ENCODE results near the gene GMNN.

DNA sequence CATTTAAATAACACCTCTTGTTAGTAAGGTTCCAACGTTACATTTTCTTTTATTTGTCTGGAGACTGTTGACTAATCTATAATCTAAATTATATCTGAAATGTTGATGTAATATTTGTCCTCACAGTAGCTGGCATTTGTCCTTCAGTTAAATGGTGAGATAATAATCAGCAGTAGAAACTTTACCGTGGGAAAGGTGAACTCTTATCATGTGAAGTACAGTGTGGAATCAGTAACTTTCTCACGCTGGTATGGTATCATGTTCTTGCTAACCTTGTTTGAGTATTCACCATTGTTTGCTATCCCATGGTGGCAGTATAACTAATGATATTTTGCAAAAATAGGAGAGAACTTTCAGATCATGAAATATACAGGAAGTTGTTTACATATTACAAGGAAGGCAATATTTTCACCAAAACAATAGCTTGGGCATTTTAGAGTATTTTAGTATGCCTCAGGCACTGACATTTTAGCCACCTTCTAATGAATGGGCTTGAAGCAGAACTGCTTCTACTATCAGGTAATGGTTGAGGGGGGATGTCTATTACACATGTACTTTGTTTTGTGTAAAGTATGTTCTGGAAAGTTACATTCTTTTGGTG is 4.8 kb downstream of the GMNN start:
- TF ChIP-seq, protein P1, sequence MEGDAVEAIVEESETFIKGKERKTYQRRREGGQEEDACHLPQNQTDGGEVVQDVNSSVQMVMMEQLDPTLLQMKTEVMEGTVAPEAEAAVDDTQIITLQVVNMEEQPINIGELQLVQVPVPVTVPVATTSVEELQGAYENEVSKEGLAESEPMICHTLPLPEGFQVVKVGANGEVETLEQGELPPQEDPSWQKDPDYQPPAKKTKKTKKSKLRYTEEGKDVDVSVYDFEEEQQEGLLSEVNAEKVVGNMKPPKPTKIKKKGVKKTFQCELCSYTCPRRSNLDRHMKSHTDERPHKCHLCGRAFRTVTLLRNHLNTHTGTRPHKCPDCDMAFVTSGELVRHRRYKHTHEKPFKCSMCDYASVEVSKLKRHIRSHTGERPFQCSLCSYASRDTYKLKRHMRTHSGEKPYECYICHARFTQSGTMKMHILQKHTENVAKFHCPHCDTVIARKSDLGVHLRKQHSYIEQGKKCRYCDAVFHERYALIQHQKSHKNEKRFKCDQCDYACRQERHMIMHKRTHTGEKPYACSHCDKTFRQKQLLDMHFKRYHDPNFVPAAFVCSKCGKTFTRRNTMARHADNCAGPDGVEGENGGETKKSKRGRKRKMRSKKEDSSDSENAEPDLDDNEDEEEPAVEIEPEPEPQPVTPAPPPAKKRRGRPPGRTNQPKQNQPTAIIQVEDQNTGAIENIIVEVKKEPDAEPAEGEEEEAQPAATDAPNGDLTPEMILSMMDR (conservative IDR thresholded peaks at IDR 0.05; ENCODE audit: low read depth in 2 of 2) = no peak
- no peak for TF ChIP-seq POLR2AphosphoS5 (IDR thresholded peaks at IDR 0.05; ENCODE audit: low read depth)
- TF ChIP-seq EZH2phosphoT487 (IDR thresholded peaks at IDR 0.05; ENCODE audit: unreplicated experiment) = no peak
- TF ChIP-seq EZH2 (IDR thresholded peaks at IDR 0.05; ENCODE audit: low read depth, unreplicated experiment) = no peak
- TF ChIP-seq STAT1 (IDR thresholded peaks at IDR 0.05; ENCODE audit: unreplicated experiment) = no peak
- TF ChIP-seq, protein P2, sequence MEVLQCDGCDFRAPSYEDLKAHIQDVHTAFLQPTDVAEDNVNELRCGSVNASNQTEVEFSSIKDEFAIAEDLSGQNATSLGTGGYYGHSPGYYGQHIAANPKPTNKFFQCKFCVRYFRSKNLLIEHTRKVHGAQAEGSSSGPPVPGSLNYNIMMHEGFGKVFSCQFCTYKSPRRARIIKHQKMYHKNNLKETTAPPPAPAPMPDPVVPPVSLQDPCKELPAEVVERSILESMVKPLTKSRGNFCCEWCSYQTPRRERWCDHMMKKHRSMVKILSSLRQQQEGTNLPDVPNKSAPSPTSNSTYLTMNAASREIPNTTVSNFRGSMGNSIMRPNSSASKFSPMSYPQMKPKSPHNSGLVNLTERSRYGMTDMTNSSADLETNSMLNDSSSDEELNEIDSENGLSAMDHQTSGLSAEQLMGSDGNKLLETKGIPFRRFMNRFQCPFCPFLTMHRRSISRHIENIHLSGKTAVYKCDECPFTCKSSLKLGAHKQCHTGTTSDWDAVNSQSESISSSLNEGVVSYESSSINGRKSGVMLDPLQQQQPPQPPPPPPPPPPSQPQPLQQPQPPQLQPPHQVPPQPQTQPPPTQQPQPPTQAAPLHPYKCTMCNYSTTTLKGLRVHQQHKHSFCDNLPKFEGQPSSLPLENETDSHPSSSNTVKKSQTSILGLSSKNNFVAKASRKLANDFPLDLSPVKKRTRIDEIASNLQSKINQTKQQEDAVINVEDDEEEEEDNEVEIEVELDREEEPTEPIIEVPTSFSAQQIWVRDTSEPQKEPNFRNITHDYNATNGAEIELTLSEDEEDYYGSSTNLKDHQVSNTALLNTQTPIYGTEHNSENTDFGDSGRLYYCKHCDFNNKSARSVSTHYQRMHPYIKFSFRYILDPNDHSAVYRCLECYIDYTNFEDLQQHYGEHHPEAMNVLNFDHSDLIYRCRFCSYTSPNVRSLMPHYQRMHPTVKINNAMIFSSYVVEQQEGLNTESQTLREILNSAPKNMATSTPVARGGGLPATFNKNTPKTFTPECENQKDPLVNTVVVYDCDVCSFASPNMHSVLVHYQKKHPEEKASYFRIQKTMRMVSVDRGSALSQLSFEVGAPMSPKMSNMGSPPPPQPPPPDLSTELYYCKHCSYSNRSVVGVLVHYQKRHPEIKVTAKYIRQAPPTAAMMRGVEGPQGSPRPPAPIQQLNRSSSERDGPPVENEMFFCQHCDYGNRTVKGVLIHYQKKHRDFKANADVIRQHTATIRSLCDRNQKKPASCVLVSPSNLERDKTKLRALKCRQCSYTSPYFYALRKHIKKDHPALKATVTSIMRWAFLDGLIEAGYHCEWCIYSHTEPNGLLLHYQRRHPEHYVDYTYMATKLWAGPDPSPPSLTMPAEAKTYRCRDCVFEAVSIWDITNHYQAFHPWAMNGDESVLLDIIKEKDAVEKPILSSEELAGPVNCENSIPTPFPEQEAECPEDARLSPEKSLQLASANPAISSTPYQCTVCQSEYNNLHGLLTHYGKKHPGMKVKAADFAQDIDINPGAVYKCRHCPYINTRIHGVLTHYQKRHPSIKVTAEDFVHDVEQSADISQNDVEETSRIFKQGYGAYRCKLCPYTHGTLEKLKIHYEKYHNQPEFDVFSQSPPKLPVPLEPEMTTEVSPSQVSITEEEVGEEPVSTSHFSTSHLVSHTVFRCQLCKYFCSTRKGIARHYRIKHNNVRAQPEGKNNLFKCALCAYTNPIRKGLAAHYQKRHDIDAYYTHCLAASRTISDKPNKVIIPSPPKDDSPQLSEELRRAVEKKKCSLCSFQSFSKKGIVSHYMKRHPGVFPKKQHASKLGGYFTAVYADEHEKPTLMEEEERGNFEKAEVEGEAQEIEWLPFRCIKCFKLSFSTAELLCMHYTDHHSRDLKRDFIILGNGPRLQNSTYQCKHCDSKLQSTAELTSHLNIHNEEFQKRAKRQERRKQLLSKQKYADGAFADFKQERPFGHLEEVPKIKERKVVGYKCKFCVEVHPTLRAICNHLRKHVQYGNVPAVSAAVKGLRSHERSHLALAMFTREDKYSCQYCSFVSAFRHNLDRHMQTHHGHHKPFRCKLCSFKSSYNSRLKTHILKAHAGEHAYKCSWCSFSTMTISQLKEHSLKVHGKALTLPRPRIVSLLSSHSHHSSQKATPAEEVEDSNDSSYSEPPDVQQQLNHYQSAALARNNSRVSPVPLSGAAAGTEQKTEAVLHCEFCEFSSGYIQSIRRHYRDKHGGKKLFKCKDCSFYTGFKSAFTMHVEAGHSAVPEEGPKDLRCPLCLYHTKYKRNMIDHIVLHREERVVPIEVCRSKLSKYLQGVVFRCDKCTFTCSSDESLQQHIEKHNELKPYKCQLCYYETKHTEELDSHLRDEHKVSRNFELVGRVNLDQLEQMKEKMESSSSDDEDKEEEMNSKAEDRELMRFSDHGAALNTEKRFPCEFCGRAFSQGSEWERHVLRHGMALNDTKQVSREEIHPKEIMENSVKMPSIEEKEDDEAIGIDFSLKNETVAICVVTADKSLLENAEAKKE (CRISPR knock-in tag; IDR thresholded peaks at IDR 0.05) = no peak
- TF ChIP-seq CREB1 (CRISPR knock-in tag; IDR thresholded peaks at IDR 0.05; ENCODE audit: low read depth) = no peak
- TF ChIP-seq, protein P3, sequence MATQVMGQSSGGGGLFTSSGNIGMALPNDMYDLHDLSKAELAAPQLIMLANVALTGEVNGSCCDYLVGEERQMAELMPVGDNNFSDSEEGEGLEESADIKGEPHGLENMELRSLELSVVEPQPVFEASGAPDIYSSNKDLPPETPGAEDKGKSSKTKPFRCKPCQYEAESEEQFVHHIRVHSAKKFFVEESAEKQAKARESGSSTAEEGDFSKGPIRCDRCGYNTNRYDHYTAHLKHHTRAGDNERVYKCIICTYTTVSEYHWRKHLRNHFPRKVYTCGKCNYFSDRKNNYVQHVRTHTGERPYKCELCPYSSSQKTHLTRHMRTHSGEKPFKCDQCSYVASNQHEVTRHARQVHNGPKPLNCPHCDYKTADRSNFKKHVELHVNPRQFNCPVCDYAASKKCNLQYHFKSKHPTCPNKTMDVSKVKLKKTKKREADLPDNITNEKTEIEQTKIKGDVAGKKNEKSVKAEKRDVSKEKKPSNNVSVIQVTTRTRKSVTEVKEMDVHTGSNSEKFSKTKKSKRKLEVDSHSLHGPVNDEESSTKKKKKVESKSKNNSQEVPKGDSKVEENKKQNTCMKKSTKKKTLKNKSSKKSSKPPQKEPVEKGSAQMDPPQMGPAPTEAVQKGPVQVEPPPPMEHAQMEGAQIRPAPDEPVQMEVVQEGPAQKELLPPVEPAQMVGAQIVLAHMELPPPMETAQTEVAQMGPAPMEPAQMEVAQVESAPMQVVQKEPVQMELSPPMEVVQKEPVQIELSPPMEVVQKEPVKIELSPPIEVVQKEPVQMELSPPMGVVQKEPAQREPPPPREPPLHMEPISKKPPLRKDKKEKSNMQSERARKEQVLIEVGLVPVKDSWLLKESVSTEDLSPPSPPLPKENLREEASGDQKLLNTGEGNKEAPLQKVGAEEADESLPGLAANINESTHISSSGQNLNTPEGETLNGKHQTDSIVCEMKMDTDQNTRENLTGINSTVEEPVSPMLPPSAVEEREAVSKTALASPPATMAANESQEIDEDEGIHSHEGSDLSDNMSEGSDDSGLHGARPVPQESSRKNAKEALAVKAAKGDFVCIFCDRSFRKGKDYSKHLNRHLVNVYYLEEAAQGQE (IDR thresholded peaks at IDR 0.05; ENCODE audit: unreplicated experiment) = no peak
- TF ChIP-seq ZNF114 (CRISPR knock-in tag; IDR thresholded peaks at IDR 0.05) = no peak
